Cerebellar cortex (tissue), 1 donor: ENCODE results near the gene GJA9.
A peak's percentile ranks its signal among the peaks of the same experiment; 100 is the strongest.
"Not testable (repeated sequence)": the region's sequence is repeated elsewhere in the genome, so short reads cannot be mapped to it uniquely, and the experiment has no call there.

ENCODE experiments used
- DNase-seq: peaks from one replicate; pipeline ENCODE4 v3.0.0-alpha.2; 2015; ENCODE audit warnings: low spot score

GJA9 gene

DNA sequence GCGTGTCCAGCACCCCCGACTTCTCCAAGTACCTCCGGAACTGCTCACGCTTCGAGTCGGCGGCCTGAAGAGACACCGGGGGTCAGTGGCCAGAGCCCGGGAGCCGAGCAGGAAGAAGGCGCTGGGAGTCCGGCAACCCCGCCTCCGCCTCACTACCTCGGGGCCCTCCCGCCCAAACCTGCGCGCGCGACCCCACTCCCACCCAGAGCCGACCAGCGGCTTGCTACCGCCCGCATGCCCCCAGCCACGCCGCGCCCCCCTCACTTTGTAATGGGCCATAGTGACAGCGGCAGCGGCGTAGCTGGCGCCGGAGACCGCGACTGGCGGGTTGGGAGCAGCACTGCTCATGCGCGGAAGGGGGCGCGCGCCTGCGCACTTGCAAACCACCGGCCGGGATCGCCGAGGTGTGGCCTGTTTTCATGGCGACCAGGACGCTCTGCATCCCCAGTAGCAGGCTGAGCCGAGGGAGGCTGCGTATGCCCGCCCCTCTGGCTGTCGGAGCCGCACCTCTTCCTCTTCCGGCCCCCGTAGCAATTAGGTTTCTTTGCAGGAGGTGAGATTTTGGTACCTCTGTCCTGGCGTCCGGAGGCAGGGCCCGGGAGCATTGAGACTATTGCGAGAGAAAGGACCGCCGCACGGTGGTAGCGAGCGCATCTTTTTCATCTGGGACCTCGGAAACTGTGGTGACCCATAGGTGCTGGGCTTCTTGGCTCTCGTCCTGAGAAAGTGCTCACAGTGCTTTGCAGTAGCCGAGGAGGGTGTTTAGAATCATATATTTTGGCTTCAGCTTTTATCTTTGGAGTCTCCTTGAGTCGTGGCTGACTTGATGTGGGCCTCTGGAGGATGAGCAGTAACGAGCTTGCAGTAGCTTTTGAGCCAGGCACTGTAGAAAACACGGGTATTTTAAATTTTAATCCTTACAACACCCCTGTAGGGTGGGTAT lies 8.1 kb downstream of the GJA9 start, which contains the start of gene MYCBP:
MYCBP (minus strand) TSS at position 322 of the 943 bp plus-strand sequence; CDS start at position 279, 43 bp downstream.
- DNase-seq, result peak; percentile 98

DNA sequence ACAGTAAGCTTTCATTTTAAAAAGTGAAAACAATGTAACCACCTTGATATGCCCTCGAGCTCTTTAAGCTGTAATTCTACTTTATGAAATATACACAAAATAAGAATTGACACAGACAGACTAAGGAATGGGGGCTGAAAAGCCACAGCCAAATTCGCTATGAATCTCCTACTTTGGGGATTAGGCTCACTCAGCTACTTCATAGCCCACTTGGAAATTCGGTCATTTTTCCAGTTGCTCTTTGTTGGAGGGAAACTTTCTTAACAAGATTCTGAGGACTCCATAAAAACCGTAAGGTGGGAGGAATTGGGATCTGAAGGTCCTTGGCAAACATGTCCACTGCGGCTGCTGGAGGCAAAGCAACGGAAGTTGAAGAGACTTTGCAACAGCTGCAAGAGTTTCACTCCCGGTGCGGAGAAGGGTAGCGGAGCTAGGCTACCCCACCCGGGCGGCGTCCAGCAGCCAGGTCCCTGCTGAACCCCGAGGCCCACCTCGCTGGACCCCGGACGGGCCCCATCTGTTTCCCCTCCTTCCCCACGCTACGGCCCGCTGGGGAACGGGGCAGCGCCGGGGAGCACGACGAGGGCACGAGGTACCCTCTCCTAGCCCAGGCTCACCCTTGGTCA lies 8.9 kb downstream of the GJA9 start:
- peak; percentile 17 for DNase-seq

DNA sequence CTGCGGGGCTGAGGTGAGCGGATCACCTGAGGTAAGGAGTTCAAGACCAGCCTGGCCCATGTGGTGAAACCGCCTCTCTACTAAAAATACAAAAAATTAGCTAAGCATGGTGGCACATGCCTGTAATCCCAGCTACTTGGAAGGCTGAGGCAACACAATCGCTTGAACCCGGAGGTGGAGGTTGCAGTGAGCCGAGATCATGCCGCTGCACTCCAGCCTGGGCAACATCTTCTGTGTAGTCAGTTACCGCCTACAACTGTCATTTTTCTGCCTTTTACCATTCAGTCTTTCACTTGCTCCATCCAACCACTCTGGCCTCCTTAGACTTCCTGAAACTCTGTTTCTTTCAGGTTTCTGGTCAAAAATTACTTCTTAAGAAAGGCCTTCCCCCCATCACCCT lies 10.4 kb downstream of the GJA9 start:
- no peak for DNase-seq

DNA sequence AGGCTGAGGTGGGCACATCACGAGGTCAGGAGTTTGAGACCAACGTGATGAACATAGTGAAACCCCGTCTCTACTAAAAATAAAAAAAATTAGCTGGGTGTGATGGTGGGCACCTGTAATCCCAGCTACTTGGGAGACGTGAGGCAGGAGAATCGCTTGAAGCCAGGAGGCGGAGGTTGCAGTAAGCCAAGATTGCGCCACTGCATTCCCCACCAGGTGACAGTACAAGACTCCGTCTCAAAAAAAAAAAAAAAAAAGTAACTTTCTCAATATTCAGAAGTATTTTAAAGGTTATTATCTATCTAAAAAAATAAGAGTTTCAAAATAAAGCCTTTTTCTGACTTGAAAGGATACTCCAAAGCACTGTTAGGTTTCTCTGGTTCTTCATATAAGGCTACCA lies 14.2 kb downstream of the GJA9 start:
- DNase-seq, result no peak

DNA sequence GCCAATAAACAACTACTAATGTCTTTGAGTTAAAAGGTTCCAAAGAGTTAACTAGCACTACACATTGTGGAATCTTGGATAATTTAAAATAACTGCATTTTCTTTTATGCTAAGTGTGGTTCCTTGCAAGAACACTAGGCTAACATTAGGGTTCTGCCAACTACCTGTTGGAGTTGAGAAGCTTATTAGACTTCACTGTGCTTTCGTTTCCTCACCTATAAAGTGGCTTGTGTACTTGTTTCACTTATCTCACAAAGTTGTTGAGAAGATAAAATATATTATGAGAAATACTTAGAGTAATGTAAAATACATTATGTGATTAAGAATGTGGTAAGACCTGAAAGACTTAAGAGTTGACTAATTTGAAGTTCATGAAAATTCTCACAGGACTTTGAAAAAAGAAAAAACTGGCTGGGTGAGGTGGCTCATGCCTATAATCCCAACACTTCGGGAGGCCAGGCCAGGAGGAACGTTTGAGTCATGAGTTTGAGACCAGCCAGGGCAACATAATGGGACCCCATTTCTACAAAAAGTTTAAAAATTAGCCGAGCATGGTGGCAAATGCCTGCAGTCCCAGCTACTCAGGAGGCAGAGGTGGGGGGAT lies 16.2 kb downstream of the GJA9 start:
- no peak for DNase-seq

DNA sequence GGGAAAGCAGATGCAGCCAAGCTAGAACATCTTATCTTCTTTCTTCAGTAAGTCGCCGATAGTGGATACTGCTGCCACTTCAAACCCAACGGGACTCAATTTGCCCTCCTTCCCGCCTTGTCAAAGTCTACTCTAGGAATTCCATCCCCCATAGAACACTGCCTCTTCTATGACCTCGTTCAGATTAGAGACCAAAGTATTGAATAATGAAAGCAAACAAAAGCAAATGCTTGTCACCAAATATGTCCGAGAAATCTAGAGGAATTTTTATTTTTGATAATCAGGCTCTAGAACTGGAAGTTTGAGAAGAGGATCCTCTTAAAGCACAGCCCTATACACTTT lies 21.0 kb downstream of the GJA9 start:
- no peak for DNase-seq

DNA sequence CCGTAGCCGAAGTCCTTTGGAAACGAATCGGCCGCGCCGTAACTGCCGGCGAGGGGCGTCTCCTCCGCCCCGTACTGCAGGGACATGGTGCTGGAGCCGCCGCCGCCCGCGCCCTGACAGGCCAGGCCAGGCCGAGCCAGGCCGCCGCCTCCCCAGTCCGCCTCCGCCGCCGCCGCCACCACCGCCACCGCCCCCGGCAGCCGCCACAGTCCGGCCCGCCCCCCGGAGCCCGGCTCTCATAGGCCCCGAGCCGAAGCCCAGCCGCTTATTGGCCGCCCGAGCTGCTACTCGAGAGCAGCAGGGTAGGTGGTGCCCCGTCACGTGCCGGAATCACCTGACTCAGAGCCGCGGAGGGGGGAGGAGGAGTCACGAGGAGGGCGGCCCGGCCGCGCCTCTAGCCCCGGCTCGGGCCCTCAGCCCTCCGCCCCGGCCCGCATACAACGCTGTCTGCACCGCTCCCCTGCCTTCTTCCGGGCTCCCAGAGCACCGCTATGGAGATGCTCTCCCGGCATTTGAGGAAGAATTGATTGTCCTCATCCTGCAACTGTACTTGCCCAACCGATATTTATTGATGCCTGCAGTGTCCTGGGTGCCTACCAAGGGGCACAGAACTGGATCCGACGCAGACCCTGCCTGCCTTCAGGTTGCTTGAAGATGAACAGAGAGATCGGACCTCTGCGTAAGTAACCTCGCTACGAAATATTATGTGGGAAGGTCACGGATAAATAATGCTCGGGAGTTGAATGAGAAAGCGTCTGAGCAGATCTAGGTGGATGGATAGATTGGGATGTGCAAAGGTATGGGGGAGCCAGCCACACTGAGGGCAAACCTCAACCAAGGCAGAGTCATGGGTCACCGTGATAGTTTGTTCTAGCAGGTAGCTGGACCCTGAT lies 21.6 kb downstream of the GJA9 start, which contains the start of gene RRAGC:
RRAGC (minus strand) TSS at position 212 of the 893 bp plus-strand sequence; CDS start at position 86, 126 bp downstream.
- DNase-seq, result peak; percentile 98

DNA sequence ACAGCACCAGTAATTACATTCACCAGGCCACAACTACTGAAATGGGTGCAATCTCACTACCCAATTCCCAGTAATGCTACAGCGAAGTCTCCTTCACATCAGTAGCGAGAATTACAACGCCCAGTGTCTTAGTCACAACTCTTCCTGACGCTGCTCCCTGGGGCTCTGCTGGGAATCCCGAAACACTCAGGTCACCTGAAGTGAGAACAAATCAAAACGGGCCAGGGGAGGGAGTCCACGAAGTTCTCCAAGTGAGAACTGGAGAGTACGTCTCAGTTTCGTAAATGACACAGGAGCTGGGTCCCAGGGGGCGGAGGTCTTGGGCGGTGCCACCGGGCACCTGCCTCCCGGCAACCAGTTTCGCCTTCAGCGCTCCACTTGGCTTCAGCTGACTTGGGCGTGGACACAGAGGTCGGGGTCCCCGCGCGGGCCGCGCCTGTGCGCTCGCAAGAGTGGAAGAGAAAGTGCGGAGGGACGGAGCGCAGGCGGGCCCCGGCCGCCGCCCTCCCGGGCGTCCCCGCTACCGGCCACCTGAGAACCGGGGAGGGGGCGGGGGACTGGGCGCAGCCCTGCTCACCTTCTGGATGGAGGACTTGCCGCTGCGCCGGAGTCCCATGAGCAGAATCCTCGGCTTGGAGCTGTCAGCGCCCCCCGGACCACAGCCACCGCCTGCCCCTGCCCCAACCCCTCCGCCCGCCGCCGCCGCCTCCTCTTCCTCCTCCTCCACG lies 22.4 kb downstream of the GJA9 start:
- peak; percentile 17 for DNase-seq

DNA sequence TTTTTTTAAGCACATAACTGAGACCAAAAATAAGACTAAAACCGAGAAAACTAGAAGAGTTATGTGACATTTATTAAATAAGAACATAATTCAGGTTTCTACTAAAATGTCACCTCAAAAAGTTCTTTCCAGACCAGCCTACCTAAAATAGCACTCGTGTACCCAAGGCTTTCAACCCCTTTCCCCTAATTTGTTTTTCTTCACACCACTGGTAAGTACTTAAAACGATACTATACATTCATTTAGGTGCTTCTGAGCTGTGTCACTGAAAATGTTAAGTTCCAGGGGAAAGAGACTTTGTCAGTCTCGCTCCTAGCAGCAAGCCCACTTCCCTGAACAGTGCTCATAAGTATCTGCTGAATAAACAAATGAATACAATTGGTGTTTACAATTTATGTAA lies 28.6 kb downstream of the GJA9 start:
- DNase-seq, result no peak

DNA sequence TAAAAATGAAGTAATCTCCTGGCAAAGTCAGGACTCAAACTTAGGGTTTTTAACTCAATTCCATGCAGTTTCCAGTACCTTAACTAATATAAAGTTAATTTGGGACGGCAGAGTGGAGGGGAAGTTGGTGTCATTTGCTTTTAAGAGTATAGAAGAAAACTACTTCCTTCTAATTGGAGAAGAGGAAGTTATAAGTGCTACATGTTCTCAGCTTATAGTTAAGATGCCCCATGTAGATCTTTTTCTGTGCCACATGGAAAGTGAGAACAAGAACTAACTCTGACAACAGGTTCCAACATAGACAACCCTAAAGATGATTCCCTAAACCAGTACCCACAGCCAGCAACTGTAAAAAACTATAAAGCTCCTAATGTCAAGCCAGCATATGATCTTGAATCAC lies 33.3 kb downstream of the GJA9 start:
- no peak for DNase-seq

DNA sequence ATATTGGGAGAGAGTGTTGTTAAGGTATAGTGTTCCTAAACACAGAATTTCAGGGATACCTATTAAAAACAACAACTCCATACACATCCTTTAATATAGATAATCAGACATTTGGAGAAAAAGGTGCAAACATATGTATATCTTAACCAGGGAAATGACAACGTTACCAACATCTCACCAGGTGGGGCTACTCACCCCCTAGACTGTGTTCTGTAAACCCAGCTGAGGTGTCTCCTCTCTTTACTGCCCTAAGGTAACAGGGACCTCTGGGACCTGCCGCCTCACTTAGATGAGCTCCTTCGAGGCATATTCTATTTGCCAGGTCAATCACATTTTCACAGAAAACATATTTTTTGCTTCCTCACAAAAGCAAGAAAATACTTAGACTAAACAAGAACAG lies 35.2 kb downstream of the GJA9 start:
- no peak for DNase-seq

DNA sequence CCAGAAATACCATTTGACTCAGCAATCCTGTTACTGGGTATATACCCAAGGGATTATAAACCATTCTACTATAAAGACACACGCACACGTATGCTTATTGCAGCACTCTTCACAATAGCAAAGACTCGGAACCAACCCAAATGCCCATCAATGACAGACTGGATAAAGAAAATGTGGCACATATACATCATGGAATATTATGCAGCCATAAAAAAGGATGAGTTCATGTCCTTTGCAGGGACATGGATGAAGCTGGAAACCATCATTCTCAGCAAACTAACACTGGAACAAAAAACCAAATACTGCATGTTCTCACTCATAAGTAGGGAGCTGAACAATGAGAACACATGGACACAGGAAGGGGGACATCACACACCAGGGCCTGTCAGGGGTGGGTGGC lies 36.3 kb downstream of the GJA9 start:
- DNase-seq, result not testable (repeated sequence)

DNA sequence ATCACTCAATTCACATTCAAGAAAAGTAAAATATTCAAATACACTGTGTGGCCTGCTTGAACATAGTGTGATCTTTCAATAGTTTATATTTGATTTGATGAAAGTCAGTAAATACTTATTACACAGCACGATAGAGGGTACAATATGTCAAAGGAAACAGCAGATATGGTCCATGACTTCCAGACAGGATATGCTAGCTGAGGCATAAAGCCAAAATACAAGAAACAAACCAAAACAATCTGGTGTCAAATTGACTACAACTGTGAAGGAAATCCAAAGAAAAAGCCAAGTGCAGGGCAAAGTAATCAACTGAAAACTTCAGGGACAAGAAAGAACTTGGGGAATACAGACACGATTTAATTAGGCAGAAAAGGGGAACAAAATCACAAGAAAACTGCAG lies 41.1 kb downstream of the GJA9 start:
- no peak for DNase-seq

DNA sequence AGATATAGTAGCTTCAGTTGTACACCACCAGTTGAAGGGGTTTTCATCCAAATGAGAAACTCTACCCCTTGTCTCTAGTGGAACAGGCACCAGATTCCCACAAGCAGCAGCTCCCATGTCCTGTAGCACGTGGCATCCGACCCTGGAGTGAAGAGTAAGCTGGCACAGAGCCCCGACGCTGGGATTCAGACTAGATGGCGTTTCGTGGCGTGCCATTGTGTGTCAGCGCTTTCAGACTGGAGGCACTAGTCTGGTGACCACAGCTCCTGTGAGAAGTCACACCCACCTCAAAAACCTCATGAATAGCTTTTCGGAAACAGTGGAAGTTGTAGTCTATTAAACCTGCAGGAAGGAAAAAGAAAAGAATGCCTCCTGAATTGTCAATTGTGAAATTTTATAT lies 42.0 kb downstream of the GJA9 start:
- DNase-seq, result no peak

DNA sequence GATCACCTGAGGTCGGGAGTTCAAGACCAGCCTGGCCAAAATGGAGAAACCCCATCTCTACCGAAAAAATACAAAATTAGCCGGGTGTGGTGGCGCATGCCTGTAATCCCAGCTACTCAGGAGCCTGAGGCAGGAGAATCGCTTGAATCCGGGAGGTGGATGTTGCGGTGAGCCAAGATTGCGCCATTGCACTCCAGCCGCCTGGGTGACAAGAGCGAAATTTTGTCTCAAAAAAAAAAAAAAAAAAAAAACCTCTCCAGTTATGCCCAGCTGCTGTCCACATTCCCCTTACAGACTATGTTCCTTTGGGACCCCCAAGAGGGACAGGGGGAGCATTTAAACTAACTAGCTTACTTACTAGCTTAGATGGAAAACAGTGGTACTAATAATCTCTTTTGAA lies 45.1 kb downstream of the GJA9 start:
- not testable (repeated sequence) for DNase-seq

DNA sequence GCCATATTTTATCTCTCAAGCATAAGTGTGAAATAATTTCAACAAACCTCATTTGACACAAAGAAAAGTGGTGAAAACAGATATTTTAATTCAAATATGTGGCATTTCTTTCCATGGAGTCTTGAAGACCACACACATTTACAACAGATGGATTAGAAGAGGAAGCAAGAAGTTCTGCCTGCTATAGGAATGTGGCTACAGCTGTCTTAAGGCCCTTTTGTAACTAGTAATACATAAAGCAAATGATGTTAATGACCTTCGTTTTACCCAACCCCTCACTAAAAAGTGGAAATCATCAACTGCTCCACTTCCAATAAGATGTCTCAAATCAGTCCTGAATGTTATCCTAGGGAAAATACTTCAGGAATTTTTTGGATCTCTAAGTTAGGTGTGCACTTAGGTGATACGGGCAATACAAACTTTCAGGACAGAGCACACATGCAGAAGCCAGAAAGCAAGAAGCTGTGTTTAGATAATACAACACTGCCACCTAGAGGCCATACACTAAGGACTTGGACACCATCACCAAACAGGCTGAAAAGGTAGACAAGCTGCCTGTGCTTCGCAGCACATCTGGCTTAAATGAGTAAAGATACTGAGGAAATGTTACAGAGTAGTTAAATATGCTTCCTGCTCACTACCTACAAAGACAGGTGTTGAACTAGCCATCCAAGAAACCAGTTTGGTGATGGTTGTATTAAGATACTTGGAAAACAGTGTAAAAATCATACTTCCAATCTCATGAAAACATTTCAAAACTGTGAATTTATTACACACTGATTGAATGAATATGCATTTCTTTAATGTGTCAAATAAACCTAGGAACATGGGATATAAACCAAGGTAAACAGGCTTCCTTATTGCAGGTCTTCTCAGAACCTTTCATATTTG lies 46.2 kb downstream of the GJA9 start:
- peak; percentile 87 for DNase-seq

DNA sequence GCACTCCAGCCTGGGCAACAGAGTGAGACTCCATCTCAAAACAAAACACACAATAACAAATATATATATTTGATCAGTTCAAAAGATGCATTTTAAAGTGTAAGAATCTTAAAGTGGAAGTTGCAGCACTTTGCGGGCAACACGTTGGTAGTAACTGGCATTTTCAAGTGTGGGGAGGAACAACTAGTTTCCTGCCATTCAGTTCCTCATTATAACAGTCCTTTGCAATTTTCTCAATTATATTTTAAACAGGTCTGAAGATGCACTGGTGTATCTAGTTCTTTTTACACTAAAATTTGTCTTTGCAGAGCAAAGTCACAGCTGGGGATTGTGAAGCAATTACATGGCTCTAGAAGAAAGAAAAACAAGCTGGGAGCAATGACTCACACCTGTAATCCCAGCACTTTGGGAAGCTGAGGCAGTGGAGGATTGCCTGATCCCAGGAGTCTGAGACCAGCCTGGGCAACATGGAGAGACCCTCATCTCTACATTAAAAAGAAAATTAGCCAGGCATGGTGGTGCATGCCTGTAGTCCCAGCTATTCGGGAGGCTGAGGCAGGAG lies 47.1 kb downstream of the GJA9 start:
- no peak for DNase-seq

DNA sequence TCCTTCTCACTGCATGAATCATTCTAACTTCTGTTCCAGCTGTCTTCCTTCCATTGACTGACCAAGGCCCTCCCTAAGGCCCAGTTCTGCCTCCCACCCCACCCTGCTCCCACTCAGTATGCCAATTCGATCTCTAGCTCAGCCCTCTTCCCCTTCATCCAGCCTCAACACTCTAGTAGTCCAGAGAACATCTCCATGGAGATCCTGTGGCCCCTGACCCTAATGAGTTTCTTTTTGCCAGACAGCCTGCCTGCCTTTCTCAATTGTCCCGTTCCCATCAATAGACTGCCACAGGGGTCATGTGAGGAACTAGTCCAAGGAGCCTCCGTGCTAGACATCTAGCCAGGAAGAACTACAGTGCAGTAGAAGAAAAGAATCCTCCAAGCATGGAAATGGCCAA lies 48.2 kb downstream of the GJA9 start:
- peak; percentile 11 for DNase-seq

DNA sequence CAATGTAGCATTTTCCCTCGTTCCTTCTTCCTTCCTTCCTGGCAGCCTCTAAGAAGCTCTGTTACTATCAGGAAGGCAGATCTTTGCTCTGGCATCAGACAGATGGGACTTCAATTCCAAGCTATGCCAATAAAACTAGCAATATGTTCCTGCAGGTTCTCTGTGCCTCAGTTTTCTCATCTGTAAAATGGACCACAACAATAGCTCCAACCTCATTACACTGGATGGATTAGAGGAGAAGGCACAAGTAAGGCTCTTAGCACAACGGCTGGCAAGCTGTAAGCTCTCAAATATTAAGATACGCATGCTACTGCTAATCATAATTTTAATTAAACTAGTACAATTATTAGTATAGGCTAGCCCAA lies 49.0 kb downstream of the GJA9 start:
- DNase-seq, result no peak
